H9 (cell line): ENCODE results near the gene CYP2S1. TPM values are rescaled to one million over a fixed set of nuclear protein-coding genes. Genes with fewer than 3 reads are reported as not detected.
A peak's percentile ranks its signal among the peaks of the same experiment; 100 is the strongest.

Source experiments
- DNase-seq: peaks from one replicate; pipeline ENCODE4 v3.0.0-alpha.2; 2017
- H2AFZ ChIP-seq: one replicate; pipeline ENCODE4 v1.6.1; 2013; ENCODE audit warnings: mild to moderate bottlenecking, low read length, control low read depth, moderate library complexity
- H2AK5ac ChIP-seq: 2 replicates; pipeline ENCODE4 v1.6.1; 2013; ENCODE audit warnings: low read length, control low read depth, mixed read lengths; ENCODE audit not compliant: insufficient read length
- H2BK120ac ChIP-seq: one replicate; pipeline ENCODE4 v1.6.1; 2013; ENCODE audit warnings: low read depth, mild to moderate bottlenecking, low read length, control low read depth, inconsistent platforms; ENCODE audit not compliant: poor library complexity, severe bottlenecking
- H2BK12ac ChIP-seq: 2 replicates; pipeline ENCODE4 v1.6.1; 2013; ENCODE audit warnings: low read length, control low read depth, mixed read lengths, low read depth; ENCODE audit not compliant: insufficient read length
- H2BK15ac ChIP-seq: 2 replicates; pipeline ENCODE4 v1.6.1; 2013; ENCODE audit warnings: low read depth, low read length, control low read depth
- H2BK20ac ChIP-seq: one replicate; pipeline ENCODE4 v1.6.1; 2013; ENCODE audit warnings: low read depth, mild to moderate bottlenecking, low read length, control low read depth, inconsistent platforms; ENCODE audit not compliant: poor library complexity, severe bottlenecking
- H2BK5ac ChIP-seq: 2 replicates; pipeline ENCODE4 v1.6.1; 2013; ENCODE audit warnings: low read length, control low read depth, mixed read lengths; ENCODE audit not compliant: insufficient read length
- H3K14ac ChIP-seq: 2 replicates; pipeline ENCODE4 v1.6.1; 2013; ENCODE audit warnings: low read length, control low read depth; ENCODE audit not compliant: insufficient read depth
- H3K18ac ChIP-seq: 2 replicates; pipeline ENCODE4 v1.6.1; 2013; ENCODE audit warnings: low read depth, mild to moderate bottlenecking, mixed read lengths, low read length, control low read depth; ENCODE audit not compliant: insufficient read length
- H3K23ac ChIP-seq: 2 replicates; pipeline ENCODE4 v1.6.1; 2013; ENCODE audit warnings: low read length, control low read depth, mixed read lengths, low read depth; ENCODE audit not compliant: insufficient read length
- H3K23me2 ChIP-seq: 2 replicates; pipeline ENCODE4 v1.6.1; 2013; ENCODE audit warnings: low read depth, mild to moderate bottlenecking, mixed read lengths, low read length, control low read depth; ENCODE audit not compliant: insufficient read length, poor library complexity, severe bottlenecking
- H3K27ac ChIP-seq: 2 replicates; pipeline ENCODE4 v1.5.1; 2013; ENCODE audit warnings: low read length, control low read depth, mixed read lengths, low read depth; ENCODE audit not compliant: insufficient read length
- H3K27me3 ChIP-seq: 2 replicates; pipeline ENCODE4 v1.6.1; 2013; ENCODE audit warnings: low read length, control low read depth, inconsistent platforms; ENCODE audit not compliant: insufficient read depth
- H3K4ac ChIP-seq: 2 replicates; pipeline ENCODE4 v1.6.1; 2013; ENCODE audit warnings: low read depth, mild to moderate bottlenecking, control low read depth, inconsistent platforms, low read length, moderate library complexity
- H3K4me1 ChIP-seq: 2 replicates; pipeline ENCODE4 v1.6.1; 2013; ENCODE audit warnings: low read length, control low read depth, inconsistent platforms; ENCODE audit not compliant: insufficient read depth
- H3K4me2 ChIP-seq: 2 replicates; pipeline ENCODE4 v1.6.1; 2013; ENCODE audit warnings: low read length, control low read depth, mixed read lengths; ENCODE audit not compliant: insufficient read length, insufficient read depth
- H3K56ac ChIP-seq: 2 replicates; pipeline ENCODE4 v1.6.1; 2013; ENCODE audit warnings: low read depth, mild to moderate bottlenecking, mixed read lengths, low read length, control low read depth; ENCODE audit not compliant: insufficient read length
- H3K79me1 ChIP-seq: 2 replicates; pipeline ENCODE4 v1.6.1; 2013; ENCODE audit warnings: low read depth, mild to moderate bottlenecking, moderate library complexity, low read length, control low read depth, inconsistent platforms; ENCODE audit not compliant: insufficient read depth, poor library complexity, severe bottlenecking
- H3K79me2 ChIP-seq: 2 replicates; pipeline ENCODE4 v1.6.1; 2013; ENCODE audit warnings: low read length, control low read depth, inconsistent platforms; ENCODE audit not compliant: insufficient read depth
- H3K9ac ChIP-seq: 2 replicates; pipeline ENCODE4 v1.6.1; 2013; ENCODE audit warnings: low read length, control low read depth, mixed read lengths; ENCODE audit not compliant: insufficient read length; ENCODE audit errors: extremely low read depth
- H3K9me3 ChIP-seq: one replicate; pipeline ENCODE4 v1.6.1; 2013; ENCODE audit warnings: low read depth, low read length, inconsistent platforms; ENCODE audit not compliant: control insufficient read depth
- H3T11ph ChIP-seq: one replicate; pipeline ENCODE4 v1.6.1; 2013; ENCODE audit warnings: mild to moderate bottlenecking, low read length, control low read depth, inconsistent platforms
- H4K20me1 ChIP-seq: one replicate; pipeline ENCODE4 v1.6.1; 2013; ENCODE audit not compliant: control insufficient read depth, insufficient read length, insufficient read depth
- H4K5ac ChIP-seq: 2 replicates; pipeline ENCODE4 v1.6.1; 2013; ENCODE audit warnings: low read depth, mild to moderate bottlenecking, mixed read lengths, low read length, control low read depth; ENCODE audit not compliant: insufficient read length
- H4K8ac ChIP-seq: replicated peaks from 2 replicates; pipeline ENCODE4 v1.6.1; 2013; ENCODE audit warnings: low read length, control low read depth, mixed read lengths, low read depth; ENCODE audit not compliant: insufficient read length
- H4K91ac ChIP-seq: 2 replicates; pipeline ENCODE4 v1.6.1; 2013; ENCODE audit warnings: low read depth, mild to moderate bottlenecking, moderate library complexity, mixed read lengths, low read length, control low read depth; ENCODE audit not compliant: insufficient read length
- H3K27ac Mint-ChIP-seq, 3 experiments: 2 replicates in 2 of 3; 3 replicates in 1 of 3; pipeline ENCODE4 v1.8.0; 2020 to 2021; ENCODE audit warnings: mixed read lengths in 3 of 3, mild to moderate bottlenecking in 1 of 3, moderate library complexity in 1 of 3
- H3K27me3 Mint-ChIP-seq: 2 replicates; pipeline ENCODE4 v1.8.0; 2021; ENCODE audit warnings: low read depth, mild to moderate bottlenecking, moderate library complexity, mixed read lengths
- H3K36me3 Mint-ChIP-seq, 3 experiments: 2 replicates in 2 of 3; 3 replicates in 1 of 3; pipeline ENCODE4 v1.8.0; 2020 to 2021; ENCODE audit warnings: low read depth in 3 of 3, mixed read lengths in 3 of 3; ENCODE audit not compliant: insufficient read depth in 1 of 3
- H3K4me1 Mint-ChIP-seq, 2 experiments: 2 replicates each; pipeline ENCODE4 v1.8.0; 2020; ENCODE audit warnings: mixed read lengths in 2 of 2
- H3K4me3 Mint-ChIP-seq, 2 experiments: 2 replicates in 1 of 2; 3 replicates in 1 of 2; pipeline ENCODE4 v1.8.0; 2020 to 2021; ENCODE audit warnings: mild to moderate bottlenecking in 2 of 2, mixed read lengths in 2 of 2, moderate library complexity in 1 of 2
- H3K9me3 Mint-ChIP-seq, 2 experiments: 2 replicates in 1 of 2; 3 replicates in 1 of 2; pipeline ENCODE4 v1.8.0; 2020; ENCODE audit warnings: mild to moderate bottlenecking in 2 of 2, mixed read lengths in 2 of 2, moderate library complexity in 1 of 2
- WGBS: extraction: QIAGEN DNeasy Blood & Tissue Kit; methylation state at CpG from one replicate; pipeline ENCODE4 v1.1.7; 2013; ENCODE audit warnings: missing lambda C conversion rate, low lambda C conversion rate, mixed read lengths; ENCODE audit not compliant: insufficient read length; ENCODE audit errors: extremely low coverage; 5-methylcytosine and 5-hydroxymethylcytosine counted together
- total RNA-seq: library from RNA; stranded (reverse); gene quantifications from 2 replicates; pipeline ENCODE4 v1.2.1, GENCODE V29; 2021
- TF ChIP-seq, protein P1 (sequence below): fragments of 200-600 bp; sonication (generic); conservative IDR thresholded peaks from 3 replicates; pipeline ENCODE4 v1.8.0; 2021; ENCODE audit warnings: antibody characterized with exemption, mild to moderate bottlenecking

Gene CYP2S1
- total RNA-seq, 1 experiment from 2014 or later = 159 TPM

DNA sequence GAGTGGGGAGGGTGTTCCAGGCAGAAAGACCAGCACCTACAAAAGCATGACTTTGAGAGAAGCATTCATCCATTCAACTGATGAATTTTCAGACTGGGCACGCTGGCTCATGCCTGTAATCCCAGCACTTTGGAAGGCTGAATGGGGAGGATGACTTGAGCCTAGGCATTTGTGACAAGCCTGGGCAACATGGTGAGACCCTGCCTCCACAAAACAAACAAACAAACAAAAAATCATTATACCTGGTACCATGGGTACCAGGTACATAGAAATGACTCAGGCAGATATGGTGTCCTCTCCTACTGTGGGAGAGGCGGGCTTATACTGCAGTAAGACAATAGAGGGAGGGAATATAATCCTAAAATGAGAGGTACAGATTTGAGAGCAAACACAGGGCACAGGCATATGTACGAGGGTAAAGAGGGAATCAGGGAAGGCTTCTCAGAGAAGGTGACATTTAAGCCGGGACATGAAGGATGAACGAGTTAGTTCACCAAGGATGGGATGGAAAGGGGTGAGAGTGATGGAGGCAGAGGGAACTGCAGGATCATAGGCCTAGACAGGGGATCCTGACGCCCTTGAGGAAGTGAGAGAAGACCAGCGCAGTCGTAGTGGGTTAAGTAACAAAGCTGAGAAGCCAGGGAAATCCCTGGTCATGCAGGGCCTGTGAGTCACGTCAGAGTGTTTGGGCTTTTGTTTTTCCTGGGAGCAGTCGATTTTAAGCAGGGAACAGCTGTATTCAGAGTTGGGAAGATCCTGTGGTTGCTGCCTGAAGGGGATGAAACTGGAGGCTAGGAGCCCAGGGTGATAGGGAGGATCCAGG is 2.9 kb downstream of the CYP2S1 start:
- no peak for DNase-seq
- no peak overlapping the region for H3K4ac ChIP-seq
- Mint-ChIP-seq H3K27me3 (no peaks in the 10 kb centered on the region), H3K4me1 (peaks cover 46 to 57% of the 10 kb centered on the region in 2 experiments), H3K4me3 (peak overlapping the region; percentile 95 to 97), H3K9me3 (no peaks in the 10 kb centered on the region), H3K36me3 (peaks cover 36 to 66% (median 64%) of the 10 kb centered on the region in 3 experiments), H3K27ac (peak overlapping the region; percentile 17 to 76 (median 57))
- H4K91ac ChIP-seq = no peak overlapping the region
- H3K4me1 ChIP-seq = peaks cover 7% of the 10 kb centered on the region; the same call in 1 of the 2 replicates
- no CpG with 5 or more reads among the region's 10 CpGs for WGBS
- peaks cover 2% of the 10 kb centered on the region for H4K20me1 ChIP-seq
- no peak overlapping the region for H3K23ac ChIP-seq
- H2BK120ac ChIP-seq = no peak overlapping the region
- no peak overlapping the region for H2AK5ac ChIP-seq
- H3K79me1 ChIP-seq = peaks cover 3% of the 10 kb centered on the region
- H3K14ac ChIP-seq = no peak overlapping the region
- no peak overlapping the region for H2BK12ac ChIP-seq
- peaks cover 24% of the 10 kb centered on the region; the same call in 1 of the 2 replicates for H3K79me2 ChIP-seq
- no peak overlapping the region for H3K18ac ChIP-seq
- no peak overlapping the region for H2BK5ac ChIP-seq
- H3K4me2 ChIP-seq = no peak overlapping the region
- no peak overlapping the region for H3T11ph ChIP-seq
- H4K5ac ChIP-seq = no peak overlapping the region
- no peak overlapping the region for H2BK20ac ChIP-seq
- no peaks in the 10 kb centered on the region for H3K27me3 ChIP-seq
- H2AFZ ChIP-seq = no peak overlapping the region
- H3K27ac ChIP-seq = no peak overlapping the region
- H3K9me3 ChIP-seq = no peaks in the 10 kb centered on the region
- no peak overlapping the region for H2BK15ac ChIP-seq
- no peak overlapping the region for H3K56ac ChIP-seq
- TF ChIP-seq, protein P1, sequence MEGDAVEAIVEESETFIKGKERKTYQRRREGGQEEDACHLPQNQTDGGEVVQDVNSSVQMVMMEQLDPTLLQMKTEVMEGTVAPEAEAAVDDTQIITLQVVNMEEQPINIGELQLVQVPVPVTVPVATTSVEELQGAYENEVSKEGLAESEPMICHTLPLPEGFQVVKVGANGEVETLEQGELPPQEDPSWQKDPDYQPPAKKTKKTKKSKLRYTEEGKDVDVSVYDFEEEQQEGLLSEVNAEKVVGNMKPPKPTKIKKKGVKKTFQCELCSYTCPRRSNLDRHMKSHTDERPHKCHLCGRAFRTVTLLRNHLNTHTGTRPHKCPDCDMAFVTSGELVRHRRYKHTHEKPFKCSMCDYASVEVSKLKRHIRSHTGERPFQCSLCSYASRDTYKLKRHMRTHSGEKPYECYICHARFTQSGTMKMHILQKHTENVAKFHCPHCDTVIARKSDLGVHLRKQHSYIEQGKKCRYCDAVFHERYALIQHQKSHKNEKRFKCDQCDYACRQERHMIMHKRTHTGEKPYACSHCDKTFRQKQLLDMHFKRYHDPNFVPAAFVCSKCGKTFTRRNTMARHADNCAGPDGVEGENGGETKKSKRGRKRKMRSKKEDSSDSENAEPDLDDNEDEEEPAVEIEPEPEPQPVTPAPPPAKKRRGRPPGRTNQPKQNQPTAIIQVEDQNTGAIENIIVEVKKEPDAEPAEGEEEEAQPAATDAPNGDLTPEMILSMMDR = no peak
- no peak overlapping the region for H4K8ac ChIP-seq
- H3K9ac ChIP-seq = no peak overlapping the region
- H3K23me2 ChIP-seq = peaks cover 16% of the 10 kb centered on the region
